GM18858 (cell line): Measurements from ENCODE around the gene CDCP1.
"Not testable (repeated sequence)": the region's sequence is repeated elsewhere in the genome, so short reads cannot be mapped to it uniquely, and the experiment has no call there.

Experiments used
- ATAC-seq: cut with Tn5 transposase; IDR thresholded peaks from one replicate; pipeline ENCODE4 v1.9.1; 2021; ENCODE audit not compliant: unreplicated experiment

CDCP1 gene

DNA sequence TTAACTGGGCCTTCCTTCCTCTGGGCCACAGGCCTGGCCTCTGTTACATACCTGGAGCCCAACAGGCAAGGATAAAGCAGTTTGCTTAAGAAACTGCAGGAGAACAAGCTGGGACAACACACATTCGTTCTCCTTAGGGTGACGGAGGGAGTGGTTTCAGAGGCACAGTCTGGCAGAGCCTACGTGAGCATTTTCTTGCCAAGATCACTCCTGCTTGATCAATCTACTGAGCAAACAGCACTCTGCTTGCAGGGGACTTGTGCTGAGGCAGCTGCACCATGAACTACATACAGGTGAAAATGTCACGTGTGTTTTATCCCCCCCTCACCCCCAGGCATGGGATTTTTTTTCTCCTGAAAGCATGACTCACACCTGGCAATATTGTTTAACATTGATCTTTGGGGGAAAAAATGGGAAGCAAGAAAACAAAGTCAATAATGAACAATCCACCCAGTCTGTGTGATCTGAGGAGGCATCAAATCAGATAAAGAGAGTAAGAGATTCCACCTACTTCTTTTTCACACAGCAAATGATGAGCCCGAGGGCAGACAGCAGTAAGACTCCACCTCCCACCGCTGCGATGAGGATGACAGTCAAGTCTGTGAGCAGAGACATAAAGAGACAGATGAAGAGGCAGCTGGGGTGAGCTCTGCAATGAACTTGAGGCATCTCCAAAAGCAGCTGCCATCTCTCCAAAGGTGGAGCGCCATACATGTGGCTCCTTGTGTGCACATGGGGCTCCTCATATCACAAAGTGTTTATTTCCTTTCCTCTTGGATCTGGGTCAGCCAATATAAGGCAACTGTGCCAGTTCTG, 57.4 kb downstream of the CDCP1 start:
- no peak for ATAC-seq

DNA sequence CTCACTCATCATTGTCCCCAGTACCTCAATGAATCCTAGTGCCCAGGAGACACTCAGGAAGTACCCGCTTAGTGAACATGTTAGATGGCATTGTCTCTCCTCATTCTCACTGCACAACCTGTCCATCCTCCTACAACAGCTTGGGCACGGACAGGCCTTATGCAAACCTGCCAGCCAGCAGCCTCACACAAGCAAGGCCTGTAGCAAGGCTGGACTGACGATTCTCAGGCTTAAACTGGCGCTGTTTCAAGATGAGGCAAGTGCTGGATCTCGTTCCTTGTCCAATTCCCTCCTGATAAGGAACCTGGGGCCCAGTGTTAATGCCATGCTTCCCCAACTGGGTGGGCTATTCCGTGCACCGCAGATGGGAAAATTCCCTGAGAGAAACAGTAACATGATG, 59.0 kb downstream of the CDCP1 start:
- no peak for ATAC-seq

GRCh38 chr3:45084820-45085816, 61.1 kb downstream of the CDCP1 start:
- ATAC-seq: no peak

- no peak for ATAC-seq
These were observed 61.8 kb downstream of the CDCP1 start for GRCh38 chr3:45084361-45084760.

GRCh38 chr3:45083023-45083422, 63.2 kb downstream of the CDCP1 start:
- no peak for ATAC-seq

GRCh38 chr3:45082142-45082538, 64.0 kb downstream of the CDCP1 start:
- ATAC-seq: no peak

GRCh38 chr3:45081506-45082141, 64.6 kb downstream of the CDCP1 start:
- no peak for ATAC-seq

GRCh38 chr3:45080824-45081223, 65.4 kb downstream of the CDCP1 start:
- no peak for ATAC-seq

DNA sequence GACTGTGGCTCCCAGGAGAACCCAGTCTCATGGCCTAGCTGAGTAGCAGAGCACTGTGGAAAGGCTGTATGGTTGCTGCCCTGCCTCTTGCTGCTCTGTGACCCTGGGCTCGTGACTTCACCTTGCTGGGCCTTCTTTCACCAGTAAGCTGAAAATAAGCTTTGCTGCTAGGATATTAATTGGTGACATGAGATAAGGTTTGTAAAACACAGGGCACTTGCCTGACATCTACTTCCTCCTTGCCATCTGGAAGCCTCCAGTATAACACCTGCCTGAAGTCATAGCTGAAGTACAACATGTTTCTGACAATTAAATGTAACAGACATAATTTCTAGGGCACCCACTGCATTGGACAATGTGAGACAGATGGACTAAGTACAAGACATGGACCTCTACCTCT, 66.5 kb downstream of the CDCP1 start:
- no peak for ATAC-seq

DNA sequence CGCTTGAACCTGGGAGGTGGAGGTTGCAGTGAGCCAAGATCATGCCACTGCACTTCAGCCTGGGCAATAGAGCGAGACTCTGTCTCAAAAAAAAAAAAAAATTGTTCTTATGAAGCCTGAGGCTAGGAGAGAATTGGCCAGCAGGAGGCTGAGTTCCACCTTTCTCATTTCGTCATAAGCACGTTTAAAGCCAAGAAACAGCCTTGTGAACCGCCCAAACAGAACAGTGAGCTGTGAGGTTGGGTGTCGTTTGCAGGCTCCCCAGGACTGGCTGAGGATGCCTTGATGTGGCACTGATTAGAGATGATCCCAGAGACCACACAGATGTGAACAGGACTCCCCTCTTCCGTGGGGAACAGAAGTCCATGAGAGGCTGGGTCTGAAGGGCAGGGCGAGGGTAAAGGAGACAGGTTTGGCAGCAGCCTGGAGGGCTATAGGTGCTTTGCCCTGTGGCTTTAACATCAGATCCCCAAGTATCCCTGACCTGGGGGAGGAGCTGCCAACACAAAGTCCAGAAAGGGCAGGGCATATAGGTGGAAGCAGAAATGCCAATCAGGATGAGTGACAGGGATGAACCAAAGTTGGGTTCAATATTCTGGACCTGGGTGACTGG, 67.2 kb downstream of the CDCP1 start:
- ATAC-seq: no peak

DNA sequence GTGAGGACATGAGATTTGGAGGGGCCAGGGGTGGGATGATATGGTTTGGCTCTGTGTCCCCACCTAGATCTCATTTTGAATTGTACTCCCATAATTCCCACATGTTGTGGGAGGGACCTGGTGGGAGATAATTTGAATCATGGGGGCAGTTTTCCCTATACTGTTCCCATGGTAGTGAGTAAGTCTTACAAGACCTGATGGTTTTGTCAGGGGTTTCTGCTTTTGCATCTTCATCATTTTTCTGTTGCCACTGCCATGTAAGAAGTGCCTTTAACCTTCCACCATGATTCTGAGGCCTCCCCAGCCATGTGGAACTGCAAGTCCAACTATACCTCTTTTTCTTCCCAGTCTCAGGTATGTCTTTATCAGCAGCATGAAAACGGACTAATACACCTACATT, 67.9 kb downstream of the CDCP1 start:
- not testable (repeated sequence) for ATAC-seq

- no peak for ATAC-seq
These were observed 70.2 kb downstream of the CDCP1 start for GRCh38 chr3:45075821-45076625.

GRCh38 chr3:45071075-45071474, 75.1 kb downstream of the CDCP1 start:
- ATAC-seq: no peak

GRCh38 chr3:45067941-45068340, 78.2 kb downstream of the CDCP1 start:
- no peak for ATAC-seq

DNA sequence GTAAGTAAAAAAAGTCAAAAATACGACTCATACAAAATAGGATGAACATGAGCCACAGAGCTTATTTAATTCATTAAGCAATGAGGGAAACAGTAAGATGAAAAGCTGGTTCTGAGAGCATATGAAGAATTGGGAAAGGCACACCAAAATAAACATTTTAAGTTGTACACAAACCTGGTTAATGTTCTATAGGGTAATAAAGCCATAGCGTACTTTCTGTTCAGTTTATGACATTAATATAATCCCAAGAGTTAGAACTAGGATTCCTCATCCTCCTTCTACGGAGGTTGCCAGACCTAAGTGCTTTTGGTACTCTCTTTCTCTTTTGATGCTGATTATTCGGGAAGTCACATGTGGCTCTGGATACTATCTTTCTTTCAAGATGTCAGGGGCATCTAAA, 78.7 kb downstream of the CDCP1 start:
- ATAC-seq: no peak

- ATAC-seq: no peak
These were observed 79.9 kb downstream of the CDCP1 start for GRCh38 chr3:45066109-45066801.

GRCh38 chr3:45065373-45065720, 80.8 kb downstream of the CDCP1 start:
- ATAC-seq: no peak

- ATAC-seq: no peak
These were observed 81.4 kb downstream of the CDCP1 start for GRCh38 chr3:45064512-45065372.

GRCh38 chr3:45062697-45063070, 83.5 kb downstream of the CDCP1 start:
- no peak for ATAC-seq
